ENCODE results near the gene DTX1. TPM values are rescaled to one million over a fixed set of nuclear protein-coding genes. Genes with fewer than 3 reads are reported as not detected.

Gene DTX1
- total RNA-seq, 3 donors from 2014 or later = 7.9 to 46.6 (median 20.0) TPM

DNA sequence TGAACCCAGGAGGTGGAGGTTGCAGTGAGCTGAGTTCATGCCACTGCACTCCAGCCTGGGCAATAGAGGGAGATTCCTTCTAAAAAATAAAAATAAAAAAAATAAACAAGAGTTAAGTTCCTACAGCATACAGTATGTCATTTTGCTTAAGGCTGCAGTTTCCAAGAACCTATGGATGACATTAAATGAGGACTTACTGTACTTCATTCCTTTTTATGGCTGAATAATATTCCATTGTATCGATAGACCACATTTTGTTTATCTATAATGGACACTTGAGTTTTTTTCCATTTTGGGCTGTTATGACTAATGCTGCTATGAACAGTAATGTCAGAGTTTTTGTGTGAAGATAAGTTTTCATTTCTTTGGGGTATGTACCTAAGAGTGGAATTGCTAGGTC lies 61.6 kb downstream of the DTX1 start:
- no peaks in the 10 kb centered on the region for H3K27me3 ChIP-seq
- intact Hi-C loops (cut with DNase I; ENCODE audit: low total_unique reads) = no loop called here
- H3K9me3 ChIP-seq = no peaks in the 10 kb centered on the region
- no peak overlapping the region for H3K4me3 ChIP-seq
- no peak for TF ChIP-seq POLR2A (IDR thresholded peaks at IDR 0.05)
- no peak for TF ChIP-seq POLR2AphosphoS5 (IDR thresholded peaks at IDR 0.05)
- TF ChIP-seq, protein P1, sequence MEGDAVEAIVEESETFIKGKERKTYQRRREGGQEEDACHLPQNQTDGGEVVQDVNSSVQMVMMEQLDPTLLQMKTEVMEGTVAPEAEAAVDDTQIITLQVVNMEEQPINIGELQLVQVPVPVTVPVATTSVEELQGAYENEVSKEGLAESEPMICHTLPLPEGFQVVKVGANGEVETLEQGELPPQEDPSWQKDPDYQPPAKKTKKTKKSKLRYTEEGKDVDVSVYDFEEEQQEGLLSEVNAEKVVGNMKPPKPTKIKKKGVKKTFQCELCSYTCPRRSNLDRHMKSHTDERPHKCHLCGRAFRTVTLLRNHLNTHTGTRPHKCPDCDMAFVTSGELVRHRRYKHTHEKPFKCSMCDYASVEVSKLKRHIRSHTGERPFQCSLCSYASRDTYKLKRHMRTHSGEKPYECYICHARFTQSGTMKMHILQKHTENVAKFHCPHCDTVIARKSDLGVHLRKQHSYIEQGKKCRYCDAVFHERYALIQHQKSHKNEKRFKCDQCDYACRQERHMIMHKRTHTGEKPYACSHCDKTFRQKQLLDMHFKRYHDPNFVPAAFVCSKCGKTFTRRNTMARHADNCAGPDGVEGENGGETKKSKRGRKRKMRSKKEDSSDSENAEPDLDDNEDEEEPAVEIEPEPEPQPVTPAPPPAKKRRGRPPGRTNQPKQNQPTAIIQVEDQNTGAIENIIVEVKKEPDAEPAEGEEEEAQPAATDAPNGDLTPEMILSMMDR (IDR thresholded peaks at IDR 0.05) = no peak
- no peak for DNase-seq (ENCODE audit: low spot score in 2 of 2)
- H3K4me1 ChIP-seq = no peaks in the 10 kb centered on the region
- no peaks in the 10 kb centered on the region for H3K36me3 ChIP-seq
- no peak overlapping the region for H3K27ac ChIP-seq

DNA sequence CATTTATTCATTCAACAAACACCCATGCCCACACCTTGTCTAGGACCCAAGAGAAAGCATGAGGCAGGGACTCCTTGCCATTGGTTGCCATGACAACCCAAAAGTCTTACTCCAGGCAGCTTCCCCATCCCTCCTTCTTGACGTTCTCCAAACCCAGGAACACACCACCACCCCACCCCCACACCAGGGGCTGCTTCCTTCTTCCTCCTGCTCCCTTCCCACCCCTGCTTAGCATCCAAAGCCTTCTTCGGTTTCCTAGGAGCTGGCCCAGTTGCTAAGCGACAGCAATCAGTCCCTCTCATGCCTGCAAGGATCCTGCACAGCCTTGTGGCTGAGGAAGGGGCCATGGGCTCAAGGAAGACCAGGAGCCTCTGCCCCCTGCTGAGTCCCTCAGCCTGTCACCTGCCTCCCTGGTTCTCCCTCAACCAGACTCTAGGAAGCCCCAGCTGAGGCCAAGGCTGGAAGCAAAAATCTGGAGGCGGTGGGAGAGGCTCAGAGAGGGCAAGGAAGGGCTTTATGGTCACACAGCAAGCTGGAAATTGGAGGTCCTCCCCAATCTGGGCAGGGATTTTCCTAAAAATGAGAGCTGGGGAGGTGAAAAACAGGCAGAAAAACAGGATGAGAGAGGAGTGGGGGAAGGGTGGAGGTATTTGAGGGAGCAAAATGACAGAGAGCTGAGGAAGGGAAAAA lies 63.6 kb downstream of the DTX1 start:
- H3K36me3 ChIP-seq = no peaks in the 10 kb centered on the region
- H3K27me3 ChIP-seq = no peaks in the 10 kb centered on the region
- intact Hi-C loops (cut with DNase I; ENCODE audit: low total_unique reads) = no loop called here
- H3K4me3 ChIP-seq = no peak overlapping the region
- TF ChIP-seq POLR2A (IDR thresholded peaks at IDR 0.05) (no peak), POLR2AphosphoS5 (IDR thresholded peaks at IDR 0.05) (no peak)
- TF ChIP-seq, protein P1 (IDR thresholded peaks at IDR 0.05) = no peak
- no peak overlapping the region for H3K27ac ChIP-seq
- H3K4me1 ChIP-seq = no peaks in the 10 kb centered on the region
- no peak for DNase-seq (ENCODE audit: low spot score in 2 of 2)
- H3K9me3 ChIP-seq = no peaks in the 10 kb centered on the region

DNA sequence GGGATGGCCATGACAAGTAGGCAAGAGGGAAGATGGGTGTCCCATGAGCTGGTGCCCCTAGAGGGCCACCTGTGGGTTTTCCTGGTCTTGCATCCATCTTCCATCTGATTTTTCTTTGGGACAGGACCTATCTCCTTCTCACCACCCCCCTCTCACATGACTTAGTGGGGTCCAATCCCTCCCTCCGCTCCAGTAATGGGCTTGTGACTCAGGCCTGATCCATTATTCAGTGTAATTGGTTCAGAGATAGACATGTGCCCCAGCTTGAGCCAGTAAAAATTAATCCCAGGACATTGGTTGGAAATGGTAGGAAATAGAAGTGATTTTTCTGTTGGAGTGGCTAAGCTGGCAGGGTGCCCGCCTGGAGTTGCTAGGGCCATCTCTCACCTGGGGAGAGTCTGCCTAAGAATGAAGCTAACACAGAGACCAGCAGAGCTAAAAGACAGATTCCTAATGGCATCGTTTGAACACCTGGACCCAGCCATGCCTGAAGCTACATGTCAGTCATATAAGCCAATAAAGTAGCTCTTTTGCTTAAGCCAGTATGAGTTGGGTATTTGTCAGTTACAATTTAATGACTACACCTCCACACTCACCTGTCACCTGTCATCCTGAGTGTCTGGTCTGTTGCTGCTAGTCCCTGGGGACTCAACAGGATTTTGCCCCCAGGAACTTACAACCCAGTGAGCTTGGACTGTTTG lies 64.3 kb downstream of the DTX1 start:
- intact Hi-C loops (cut with DNase I; ENCODE audit: low total_unique reads) = no loop called here
- Histone ChIP-seq H3K27ac (no peak overlapping the region), H3K36me3 (no peaks in the 10 kb centered on the region), H3K4me1 (no peaks in the 10 kb centered on the region), H3K9me3 (no peaks in the 10 kb centered on the region), H3K4me3 (no peak overlapping the region), H3K27me3 (no peaks in the 10 kb centered on the region)
- DNase-seq (ENCODE audit: low spot score in 2 of 2) = no peak
- TF ChIP-seq POLR2AphosphoS5 (IDR thresholded peaks at IDR 0.05) (no peak), POLR2A (IDR thresholded peaks at IDR 0.05) (no peak)
- TF ChIP-seq, protein P1 (IDR thresholded peaks at IDR 0.05) = no peak

DNA sequence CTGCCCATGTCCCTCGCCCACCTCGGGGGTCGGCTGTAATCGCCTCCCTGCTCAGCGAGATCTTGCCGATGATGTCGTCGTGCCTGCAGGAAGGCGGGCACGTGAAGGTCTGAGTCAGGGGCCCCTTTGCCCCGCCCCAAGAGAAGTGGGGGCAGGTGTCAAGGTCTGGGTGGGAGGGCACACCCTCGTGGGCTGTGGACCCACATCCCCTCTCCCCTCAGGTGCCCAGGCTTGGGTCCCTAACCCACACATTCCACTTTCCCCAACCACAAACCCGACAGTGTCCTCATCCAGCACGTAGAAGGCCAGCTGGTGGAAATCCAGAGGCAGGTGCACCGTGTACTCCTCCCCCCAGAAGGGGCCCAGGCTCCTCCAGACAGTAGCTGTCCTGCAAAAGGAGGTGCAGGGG lies 71.3 kb downstream of the DTX1 start:
- H3K4me3 ChIP-seq = no peak overlapping the region
- TF ChIP-seq POLR2AphosphoS5 (IDR thresholded peaks at IDR 0.05) = no peak
- TF ChIP-seq POLR2A (IDR thresholded peaks at IDR 0.05) = no peak
- TF ChIP-seq, protein P1 (IDR thresholded peaks at IDR 0.05) = no peak
- intact Hi-C loops (cut with DNase I; ENCODE audit: low total_unique reads) = no loop called here
- DNase-seq (ENCODE audit: low spot score in 2 of 2) = no peak
- no peaks in the 10 kb centered on the region for H3K27me3 ChIP-seq
- H3K9me3 ChIP-seq = no peaks in the 10 kb centered on the region
- H3K27ac ChIP-seq = no peak overlapping the region
- no peaks in the 10 kb centered on the region for H3K36me3 ChIP-seq
- H3K4me1 ChIP-seq = no peaks in the 10 kb centered on the region
